ENCODE data around the gene VPS37B.
"Not testable (repeated sequence)": the region's sequence is repeated elsewhere in the genome, so short reads cannot be mapped to it uniquely, and the experiment has no call there.

The VPS37B gene

DNA sequence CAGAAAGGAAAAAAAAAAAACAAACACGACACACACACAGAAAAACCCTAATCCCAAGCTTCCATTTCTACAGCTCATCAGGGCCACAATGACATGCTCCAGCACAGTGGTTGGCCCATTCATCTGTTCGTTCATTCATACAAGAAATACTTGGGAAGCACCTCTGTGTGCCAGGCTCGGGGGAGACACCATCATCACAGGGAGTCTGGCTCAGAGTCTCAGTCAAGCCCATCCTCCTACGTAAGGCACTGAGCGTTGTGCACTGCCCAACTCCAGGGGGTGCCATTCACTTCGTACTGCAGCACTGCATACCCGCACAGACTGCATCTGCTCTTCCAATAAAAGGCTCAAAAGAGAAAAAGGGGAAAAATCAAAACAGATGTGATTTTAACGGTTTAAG is 15.3 kb downstream of the VPS37B start:
- DNase-seq, result peak; percentile 32 to 64

DNA sequence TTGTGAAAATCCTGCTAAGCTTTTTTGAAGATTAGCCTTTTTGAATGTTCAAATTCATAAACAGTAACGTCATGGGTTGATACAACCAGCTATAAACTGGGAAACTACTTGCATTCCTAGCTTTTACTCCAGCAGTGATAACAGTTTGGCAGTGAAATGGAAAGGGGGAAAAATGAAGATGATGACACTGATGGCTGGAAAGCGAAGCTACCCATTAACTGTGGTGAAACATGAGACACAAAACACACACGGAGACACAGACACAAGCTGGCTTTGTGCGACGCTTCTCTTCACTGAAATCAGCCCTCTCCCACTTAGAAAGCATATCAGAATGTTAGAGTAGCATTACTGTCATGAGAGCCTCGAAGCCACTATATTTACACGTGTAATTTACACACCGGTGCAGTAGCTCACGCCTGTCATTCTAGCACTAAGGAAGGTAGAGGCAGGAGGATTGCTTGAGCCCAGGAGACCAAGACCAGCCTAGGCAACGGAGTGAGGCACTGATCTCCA is 15.7 kb downstream of the VPS37B start:
- peak in 1 of 2 experiments; percentile 47 for DNase-seq

DNA sequence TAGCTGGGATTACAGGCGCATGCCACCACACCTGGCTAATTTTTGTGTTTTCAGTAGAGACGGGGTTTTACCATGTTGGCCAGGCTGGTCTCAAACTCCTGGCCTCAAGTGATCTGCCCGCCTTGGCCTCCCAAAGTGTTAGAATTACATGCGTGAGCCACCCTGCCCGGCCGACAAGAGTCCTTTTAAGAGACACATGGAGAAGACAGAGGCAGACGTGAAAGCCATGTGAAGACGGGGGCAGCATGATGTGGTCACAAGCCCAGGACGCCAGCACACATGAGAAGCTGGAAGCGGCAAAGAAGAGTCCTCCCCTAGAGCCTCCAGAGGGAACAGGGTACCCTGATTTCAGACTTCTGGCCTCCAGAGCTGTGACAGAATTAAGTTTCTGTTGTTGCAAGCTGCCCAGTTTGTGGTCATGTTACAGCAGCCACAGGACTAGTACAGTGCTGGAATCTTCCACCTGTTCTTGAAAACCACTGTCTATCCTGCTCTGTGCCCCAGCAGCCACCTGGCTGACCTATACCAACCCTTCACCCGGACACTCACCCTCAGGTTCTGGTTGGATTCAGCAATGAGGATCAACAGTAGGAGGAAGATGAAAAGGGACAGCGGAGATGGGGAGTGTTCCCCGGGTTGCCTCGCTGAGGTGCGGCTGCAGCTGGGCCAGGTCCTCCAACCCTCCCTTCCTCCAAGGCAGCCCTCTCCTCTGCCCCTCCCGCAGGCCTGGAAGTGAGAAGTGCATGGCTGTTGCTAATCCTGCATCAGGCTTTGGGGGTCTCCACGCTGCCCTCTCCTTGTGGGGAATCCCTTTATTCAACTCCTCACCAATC is 16.9 kb downstream of the VPS37B start:
- no peak for DNase-seq

GRCh38 chr12:122876731-122877130 is 19.2 kb downstream of the VPS37B start:
- DNase-seq, result no peak

DNA sequence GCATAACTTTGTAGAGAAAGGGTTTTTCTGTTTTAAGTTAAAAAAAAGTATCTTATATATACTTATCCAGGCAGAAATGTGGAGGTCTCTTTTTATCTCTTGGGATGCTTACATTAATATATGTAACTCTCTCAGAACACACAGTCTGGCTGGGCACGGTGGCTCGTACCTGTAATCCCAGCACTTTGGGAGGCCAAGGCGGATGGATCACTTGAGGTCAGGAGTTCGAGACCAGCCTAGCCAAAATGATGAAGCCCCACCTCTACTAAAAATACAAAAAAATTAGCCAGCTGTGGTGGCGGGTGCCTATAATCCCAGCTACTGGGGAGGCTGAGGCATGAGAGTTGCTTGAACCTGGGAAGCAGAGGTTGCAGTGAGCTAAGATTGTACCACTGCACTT is 19.6 kb downstream of the VPS37B start:
- DNase-seq, result not testable (repeated sequence)

- DNase-seq, result peak; percentile 51 to 87
These were observed 20.2 kb downstream of the VPS37B start for GRCh38 chr12:122875590-122876220.

GRCh38 chr12:122874081-122874480 is 21.8 kb downstream of the VPS37B start:
- no peak for DNase-seq

- no peak for DNase-seq
These were observed 22.4 kb downstream of the VPS37B start for GRCh38 chr12:122873540-122873939.

DNA sequence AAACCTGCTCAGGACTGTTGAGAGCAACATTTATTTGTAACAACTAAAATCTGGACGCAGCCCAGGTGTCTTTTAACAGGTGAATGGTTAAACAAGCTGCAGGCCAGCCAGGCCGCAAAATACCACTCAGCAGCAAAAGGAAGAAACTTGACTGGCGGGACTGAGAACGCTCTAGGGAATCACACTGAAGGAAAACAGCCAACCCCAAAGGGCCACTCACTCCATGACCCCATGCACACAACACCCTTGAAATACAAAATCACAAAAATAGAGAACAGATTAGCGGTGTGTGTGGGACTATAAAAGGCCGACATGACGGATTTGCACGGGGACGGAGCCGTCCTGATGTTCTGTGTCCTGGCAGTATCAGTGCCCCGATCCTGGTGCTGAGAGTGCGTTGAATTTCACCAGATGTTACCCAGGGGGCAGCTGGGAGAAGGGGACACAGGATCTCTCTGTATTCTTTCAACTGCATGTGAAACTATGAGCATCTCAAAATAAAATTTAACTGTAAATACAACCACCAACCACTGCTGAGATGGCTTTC is 23.0 kb downstream of the VPS37B start:
- peak in 1 of 2 experiments; percentile 54 for DNase-seq

DNA sequence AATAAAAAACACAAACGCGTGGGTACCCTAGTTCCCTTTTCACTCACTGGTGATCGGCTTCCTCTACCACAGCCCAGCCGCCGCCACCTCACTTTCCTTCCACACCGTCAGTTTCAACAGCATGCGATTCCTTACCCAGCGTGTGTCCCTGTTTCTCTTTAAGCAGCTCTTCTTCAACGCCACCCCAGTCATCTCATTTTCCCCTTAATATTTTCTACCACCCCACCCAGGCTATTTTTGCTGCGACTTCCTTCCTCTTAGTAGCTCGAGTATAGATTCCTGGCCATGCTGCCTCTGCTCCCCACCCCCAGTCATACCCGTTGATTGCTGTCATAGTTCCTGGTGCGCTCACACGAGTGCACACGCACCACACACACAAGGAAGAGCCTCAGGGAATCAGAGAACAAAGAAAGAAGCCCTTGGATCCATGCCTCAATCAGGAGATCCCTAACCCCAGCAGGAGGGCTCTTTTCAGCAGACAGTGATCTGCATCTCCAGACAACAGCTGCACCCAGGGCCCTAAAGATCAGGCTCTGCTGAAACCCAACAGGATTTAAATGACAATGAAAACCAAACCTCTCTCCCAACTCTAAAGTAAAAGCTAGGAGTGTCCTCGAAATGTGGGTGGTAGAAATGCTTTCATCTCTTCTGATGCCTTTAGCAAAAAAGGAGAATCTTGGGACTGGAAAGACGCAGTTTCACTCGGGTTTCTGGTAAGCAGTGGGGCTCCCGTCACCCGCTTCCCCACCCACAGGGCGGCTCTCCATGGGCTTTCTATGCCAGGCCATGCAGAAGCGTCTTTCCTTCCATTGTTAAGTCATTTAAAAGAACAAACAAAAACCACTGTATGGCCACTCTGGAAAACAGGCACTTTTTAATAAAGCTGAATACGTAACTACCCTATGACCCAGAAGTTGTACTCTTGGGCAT is 23.8 kb downstream of the VPS37B start:
- DNase-seq, result peak; percentile 69 to 83

DNA sequence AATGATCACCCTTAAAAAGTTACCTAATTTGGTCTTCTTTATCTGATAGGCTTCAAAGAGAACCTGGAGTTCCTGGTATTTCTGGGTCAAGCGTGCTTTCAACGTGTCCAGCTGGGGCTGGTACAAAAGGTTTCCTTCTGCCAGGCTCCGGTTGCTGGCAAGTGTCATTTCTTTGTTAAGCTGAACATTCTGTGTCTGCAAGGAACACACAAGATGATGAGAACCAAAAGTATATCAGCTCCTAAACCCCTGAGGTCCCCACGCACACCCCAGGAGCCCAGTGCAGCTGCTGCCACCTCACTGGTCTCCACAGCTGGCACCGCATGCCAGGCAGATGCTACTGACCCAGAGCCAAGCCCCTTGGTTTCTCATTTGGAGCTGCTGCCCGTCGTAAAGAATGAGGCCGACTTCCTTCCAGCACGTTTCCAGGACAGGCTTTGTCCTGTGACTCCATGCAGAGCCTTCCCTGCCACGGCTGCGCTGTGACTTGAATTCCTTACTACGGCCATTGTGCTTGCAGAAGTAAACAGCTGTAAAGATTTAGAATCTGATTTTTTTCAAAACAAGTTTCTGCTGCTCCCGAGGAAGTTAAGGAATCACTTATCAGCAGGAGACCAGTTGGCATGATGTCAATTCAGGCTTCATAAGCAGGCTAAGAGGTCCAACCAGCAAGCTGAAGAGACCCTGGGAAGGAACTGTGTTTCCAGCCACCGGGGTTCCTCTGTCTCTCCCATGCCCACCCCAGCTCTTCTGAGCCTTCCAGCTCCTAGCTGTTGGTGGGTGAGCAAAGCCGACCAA is 24.9 kb downstream of the VPS37B start:
- DNase-seq, result no peak

- no peak for DNase-seq
These were observed 25.6 kb downstream of the VPS37B start for GRCh38 chr12:122870163-122870842.

DNA sequence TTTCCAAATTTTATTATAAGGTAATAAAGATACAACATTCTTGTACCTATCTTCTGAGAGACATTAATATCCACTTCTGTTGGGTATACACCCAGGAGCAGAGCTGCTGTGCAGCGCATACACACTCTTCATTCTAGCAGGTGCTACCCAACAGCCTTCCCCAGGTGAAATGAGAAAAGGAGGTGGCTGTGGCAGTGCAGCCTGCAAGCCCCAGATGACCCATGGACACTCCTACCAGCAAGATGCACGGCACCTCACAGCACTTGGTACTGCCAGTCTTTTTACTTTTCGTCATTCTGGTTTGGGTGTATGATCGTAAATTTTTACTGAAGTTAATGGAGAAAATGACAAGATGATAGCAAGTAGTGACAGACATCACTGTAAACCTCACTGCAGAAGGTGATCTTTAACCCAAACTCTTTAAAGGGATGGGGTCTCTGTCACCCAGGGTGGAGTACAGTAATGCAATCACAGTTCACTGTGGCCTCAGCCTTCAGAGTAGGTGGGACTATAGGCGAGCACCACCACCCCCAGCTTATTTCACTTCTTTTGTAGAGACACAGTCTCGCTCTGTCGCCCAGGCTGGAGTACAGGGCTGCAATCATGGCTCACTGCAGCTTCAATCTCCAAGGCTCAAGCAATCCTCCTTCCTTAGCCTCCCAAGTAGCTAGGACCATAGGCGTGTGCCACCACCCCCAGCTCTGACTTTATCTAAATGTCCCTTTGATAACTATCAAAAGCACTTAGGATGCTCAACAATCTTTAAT is 26.5 kb downstream of the VPS37B start:
- DNase-seq, result no peak

DNA sequence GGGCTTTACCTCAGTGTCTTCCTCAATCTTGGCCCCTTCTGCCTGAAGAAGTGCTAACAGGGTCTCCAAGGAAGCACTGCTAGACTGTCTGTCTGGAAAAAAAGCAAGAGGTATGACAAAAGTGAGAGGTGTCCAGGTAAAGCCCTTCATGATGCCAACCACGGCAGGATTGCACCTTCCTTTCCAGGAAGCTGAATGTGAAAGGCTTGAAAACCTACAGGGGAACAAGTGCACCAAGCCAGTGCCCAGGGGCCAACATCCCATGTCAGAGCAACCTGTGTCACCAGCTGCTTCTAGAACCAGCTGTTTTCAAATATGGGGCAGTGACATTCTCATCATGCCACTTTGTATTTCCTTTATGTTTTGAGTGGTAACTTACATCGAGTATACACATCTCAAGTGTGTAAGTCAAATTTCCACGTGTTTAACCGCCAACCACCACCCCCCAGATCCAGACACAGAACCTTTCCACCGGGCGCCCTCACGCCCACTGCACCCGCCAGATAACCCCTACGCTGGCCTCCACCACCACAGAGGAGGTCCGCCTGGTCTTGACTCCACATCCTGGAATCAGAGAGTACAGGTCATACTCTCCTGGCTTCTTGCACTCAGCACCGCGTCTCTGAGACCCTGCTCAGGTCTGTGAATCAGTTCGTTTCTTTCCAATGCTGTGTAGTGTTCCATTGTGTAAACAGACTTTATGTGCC is 27.3 kb downstream of the VPS37B start:
- DNase-seq, result no peak

DNA sequence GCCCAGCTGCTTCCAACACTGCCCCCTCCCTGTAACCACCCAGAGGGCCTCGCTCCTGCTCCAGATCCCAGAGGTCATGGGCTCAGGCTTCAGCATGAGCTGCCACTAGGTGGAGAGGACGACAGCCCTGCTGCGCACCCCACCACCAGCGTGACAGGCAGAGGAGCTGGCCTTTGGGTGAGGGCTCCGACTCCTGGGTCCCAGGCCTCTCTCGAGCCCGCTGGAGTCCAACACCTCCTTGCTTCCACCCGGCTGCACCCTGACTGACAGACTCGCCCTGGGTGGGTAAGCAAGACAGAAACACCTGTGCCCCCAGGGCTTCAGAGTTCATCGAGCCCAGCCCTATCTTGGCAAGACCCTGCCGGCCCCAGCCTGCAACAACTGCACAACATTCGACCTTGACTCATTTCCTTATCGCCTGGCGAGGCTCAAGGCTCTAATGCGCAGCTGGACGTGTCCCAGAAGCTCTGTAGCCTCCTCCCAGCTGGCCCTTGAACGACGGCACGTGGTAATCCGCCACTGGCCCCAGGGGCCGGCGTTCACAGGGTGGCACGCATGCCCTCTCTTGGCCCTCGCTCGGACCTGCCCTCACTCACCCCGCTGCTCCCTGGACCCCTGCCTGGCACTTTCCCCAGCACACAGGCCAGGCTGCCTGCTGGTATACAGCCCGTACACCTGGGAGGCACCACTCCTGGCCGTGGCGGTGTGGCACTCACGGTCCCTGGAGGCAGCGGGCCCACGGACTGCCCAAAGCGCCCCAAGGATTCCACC is 28.0 kb downstream of the VPS37B start:
- DNase-seq, result peak; percentile 16 to 71

- DNase-seq, result no peak
These were observed 28.8 kb downstream of the VPS37B start for GRCh38 chr12:122866950-122867607.

DNA sequence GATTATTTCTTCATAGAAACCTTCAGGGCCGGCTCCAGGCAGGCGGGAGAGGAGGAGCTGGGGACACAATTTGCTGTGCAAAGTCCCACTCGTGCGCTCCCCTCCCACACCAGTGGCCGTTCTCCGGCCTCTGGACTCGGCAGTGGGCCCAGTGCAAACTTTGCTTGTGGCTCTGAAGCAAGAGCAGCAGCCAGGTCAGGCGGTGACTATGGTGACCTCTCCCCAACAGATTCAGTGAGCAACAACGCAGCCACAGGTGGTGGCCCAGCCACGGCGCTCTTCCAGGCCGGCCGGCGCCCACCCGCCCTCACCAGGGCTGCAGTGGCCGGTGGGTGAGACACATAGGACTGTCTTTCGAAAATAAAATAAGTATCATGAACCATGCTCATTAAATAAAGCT is 29.5 kb downstream of the VPS37B start:
- DNase-seq, result no peak
